Measurements from ENCODE around the gene PRRG2. TPM values are rescaled to one million over a fixed set of nuclear protein-coding genes. Genes with fewer than 3 reads are reported as not detected.

PRRG2 gene
- total RNA-seq, 1 donor from 2014 or later = 10.1 TPM

GRCh38 chr19:49559443-49559842 is 21.7 kb upstream of the PRRG2 start:
- no peaks in the 10 kb centered on the region for H3K27me3 ChIP-seq
- TF ChIP-seq CTCF (IDR thresholded peaks at IDR 0.05) = no peak
- intact Hi-C loops (cut with DNase I) = no loop called here
- peaks cover 21% of the 10 kb centered on the region for H3K4me1 ChIP-seq
- ATAC-seq = no peak
- no peak for DNase-seq
- no peaks in the 10 kb centered on the region for H3K9me3 ChIP-seq
- no peak overlapping the region for H3K4me3 ChIP-seq
- peaks cover 45% of the 10 kb centered on the region for H3K36me3 ChIP-seq
- H3K27ac ChIP-seq = no peak overlapping the region

- intact Hi-C loops (cut with DNase I) = no loop called here
- Histone ChIP-seq H3K4me3 (no peak overlapping the region), H3K27me3 (no peaks in the 10 kb centered on the region), H3K4me1 (peaks cover 22% of the 10 kb centered on the region), H3K9me3 (no peaks in the 10 kb centered on the region), H3K27ac (peak overlapping the region; percentile 11), H3K36me3 (peaks cover 45% of the 10 kb centered on the region)
- no peak for DNase-seq
- no peak for TF ChIP-seq CTCF (IDR thresholded peaks at IDR 0.05)
- no peak for ATAC-seq
These were observed 21.2 kb upstream of the PRRG2 start for GRCh38 chr19:49559928-49560327.

- Histone ChIP-seq H3K27me3 (no peaks in the 10 kb centered on the region), H3K9me3 (no peaks in the 10 kb centered on the region), H3K4me1 (peaks cover 22% of the 10 kb centered on the region), H3K36me3 (peaks cover 40% of the 10 kb centered on the region), H3K27ac (peak overlapping the region; percentile 42), H3K4me3 (peak overlapping the region; percentile 4)
- peak; percentile 73 for DNase-seq
- no peak for TF ChIP-seq CTCF (IDR thresholded peaks at IDR 0.05)
- ATAC-seq = peak; percentile 63
- intact Hi-C loops (cut with DNase I) = no loop called here
These were observed 20.7 kb upstream of the PRRG2 start for GRCh38 chr19:49560358-49560900.

- Histone ChIP-seq H3K27ac (no peak overlapping the region), H3K4me1 (peaks cover 20% of the 10 kb centered on the region), H3K9me3 (no peaks in the 10 kb centered on the region), H3K36me3 (peaks cover 3% of the 10 kb centered on the region), H3K27me3 (no peaks in the 10 kb centered on the region), H3K4me3 (no peak overlapping the region)
- intact Hi-C loops (cut with DNase I) = no loop called here
- no peak for TF ChIP-seq CTCF (IDR thresholded peaks at IDR 0.05)
- DNase-seq (no peak), ATAC-seq (no peak)
These were observed 16.5 kb upstream of the PRRG2 start for GRCh38 chr19:49564616-49565045.

- Histone ChIP-seq H3K4me3 (no peak overlapping the region), H3K4me1 (peaks cover 21% of the 10 kb centered on the region), H3K36me3 (no peaks in the 10 kb centered on the region), H3K9me3 (no peaks in the 10 kb centered on the region), H3K27ac (peak overlapping the region; percentile 30), H3K27me3 (no peaks in the 10 kb centered on the region)
- no peak for TF ChIP-seq CTCF (IDR thresholded peaks at IDR 0.05)
- DNase-seq (no peak), ATAC-seq (no peak)
- intact Hi-C loops (cut with DNase I) = no loop called here
These were observed 15.9 kb upstream of the PRRG2 start for GRCh38 chr19:49565261-49565660.

GRCh38 chr19:49566302-49566701 is 14.8 kb upstream of the PRRG2 start:
- ATAC-seq (no peak), DNase-seq (no peak)
- Histone ChIP-seq H3K27me3 (no peaks in the 10 kb centered on the region), H3K9me3 (no peaks in the 10 kb centered on the region), H3K27ac (no peak overlapping the region), H3K36me3 (no peaks in the 10 kb centered on the region), H3K4me3 (no peak overlapping the region), H3K4me1 (peaks cover 18% of the 10 kb centered on the region)
- intact Hi-C loops (cut with DNase I) = no loop called here
- TF ChIP-seq CTCF (IDR thresholded peaks at IDR 0.05) = no peak
